ENCODE data around the gene SLC39A3.
"Not testable (repeated sequence)": the region's sequence is repeated elsewhere in the genome, so short reads cannot be mapped to it uniquely, and the experiment has no call there.

- not testable (repeated sequence) for TF ChIP-seq EZH2 (IDR thresholded peaks at IDR 0.05); POLR2AphosphoS5 (IDR thresholded peaks at IDR 0.05; ENCODE audit: borderline replicate concordance, low read depth, low read length)
These were observed 25.7 kb downstream of the SLC39A3 start for GRCh38 chr19:2714102-2714501.

Measured in SK-N-MC (cell line).